Stimulated activated CD4-positive, alpha-beta T cell treated with anti-CD3 and anti-CD28 coated beads, Interleukin-2, amount 100 ng/mL, for 48 hours (primary cell): ENCODE results near the gene ATXN7L3.
"Not testable (repeated sequence)": the region's sequence is repeated elsewhere in the genome, so short reads cannot be mapped to it uniquely, and the experiment has no call there.

Experiments
- DNase-seq, 2 donors: peaks; one replicate each; pipeline ENCODE4 v3.0.0-alpha.2; 2020

The ATXN7L3 gene, protein sequence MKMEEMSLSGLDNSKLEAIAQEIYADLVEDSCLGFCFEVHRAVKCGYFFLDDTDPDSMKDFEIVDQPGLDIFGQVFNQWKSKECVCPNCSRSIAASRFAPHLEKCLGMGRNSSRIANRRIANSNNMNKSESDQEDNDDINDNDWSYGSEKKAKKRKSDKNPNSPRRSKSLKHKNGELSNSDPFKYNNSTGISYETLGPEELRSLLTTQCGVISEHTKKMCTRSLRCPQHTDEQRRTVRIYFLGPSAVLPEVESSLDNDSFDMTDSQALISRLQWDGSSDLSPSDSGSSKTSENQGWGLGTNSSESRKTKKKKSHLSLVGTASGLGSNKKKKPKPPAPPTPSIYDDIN

DNA sequence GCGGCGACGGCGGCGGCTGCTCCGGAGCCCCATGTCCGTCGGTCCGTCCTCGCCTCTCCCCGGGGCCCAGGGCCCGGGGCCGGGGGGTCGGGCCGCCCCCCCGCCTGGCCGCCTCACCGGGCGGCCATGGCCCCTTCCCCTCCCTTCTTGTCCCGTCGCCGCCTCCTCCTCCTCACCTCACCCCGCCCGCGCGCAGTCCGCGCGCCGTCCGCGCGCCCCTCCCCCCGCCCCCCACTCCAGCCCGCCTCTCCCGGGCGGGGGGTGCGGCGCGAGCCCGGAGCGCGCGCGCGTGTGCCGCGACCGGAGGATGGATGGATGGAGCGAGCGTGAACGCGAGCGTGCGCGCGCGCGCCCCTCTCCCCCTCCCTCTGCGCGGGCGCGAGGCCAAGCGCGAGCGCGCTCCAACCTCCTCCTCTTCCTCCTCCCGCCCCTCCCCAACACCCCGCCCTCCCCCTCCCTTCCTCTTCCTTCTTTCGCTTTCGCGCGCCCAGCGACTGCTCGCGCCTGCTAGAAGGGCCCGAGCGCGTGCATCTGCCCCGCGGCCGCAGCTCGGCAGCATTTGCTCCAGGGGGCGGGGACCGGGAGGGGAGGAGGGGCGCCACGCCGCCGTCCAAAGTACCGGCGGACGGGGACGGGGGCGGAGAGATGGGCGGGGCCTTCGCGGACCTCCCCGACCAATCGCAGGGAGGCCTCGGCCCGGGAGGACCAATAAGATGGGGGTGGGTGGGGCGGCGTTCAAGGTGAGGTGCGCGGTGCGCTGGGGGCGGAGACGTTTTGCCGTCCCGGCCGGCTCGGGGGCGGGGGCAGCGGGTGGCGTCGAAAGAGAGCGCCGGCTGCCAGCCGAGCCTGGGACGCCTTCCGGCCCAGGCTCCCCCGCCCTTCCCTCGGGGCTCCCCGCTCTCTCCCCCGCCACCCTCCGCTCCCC is at the start of gene ATXN7L3:
TSS of gene ATXN7L3 (minus strand) at position 332 of the 925 bp plus-strand sequence. CDS start 1,814 bp downstream, outside the sequence.
- peak; percentile 98 to 99 for DNase-seq

DNA sequence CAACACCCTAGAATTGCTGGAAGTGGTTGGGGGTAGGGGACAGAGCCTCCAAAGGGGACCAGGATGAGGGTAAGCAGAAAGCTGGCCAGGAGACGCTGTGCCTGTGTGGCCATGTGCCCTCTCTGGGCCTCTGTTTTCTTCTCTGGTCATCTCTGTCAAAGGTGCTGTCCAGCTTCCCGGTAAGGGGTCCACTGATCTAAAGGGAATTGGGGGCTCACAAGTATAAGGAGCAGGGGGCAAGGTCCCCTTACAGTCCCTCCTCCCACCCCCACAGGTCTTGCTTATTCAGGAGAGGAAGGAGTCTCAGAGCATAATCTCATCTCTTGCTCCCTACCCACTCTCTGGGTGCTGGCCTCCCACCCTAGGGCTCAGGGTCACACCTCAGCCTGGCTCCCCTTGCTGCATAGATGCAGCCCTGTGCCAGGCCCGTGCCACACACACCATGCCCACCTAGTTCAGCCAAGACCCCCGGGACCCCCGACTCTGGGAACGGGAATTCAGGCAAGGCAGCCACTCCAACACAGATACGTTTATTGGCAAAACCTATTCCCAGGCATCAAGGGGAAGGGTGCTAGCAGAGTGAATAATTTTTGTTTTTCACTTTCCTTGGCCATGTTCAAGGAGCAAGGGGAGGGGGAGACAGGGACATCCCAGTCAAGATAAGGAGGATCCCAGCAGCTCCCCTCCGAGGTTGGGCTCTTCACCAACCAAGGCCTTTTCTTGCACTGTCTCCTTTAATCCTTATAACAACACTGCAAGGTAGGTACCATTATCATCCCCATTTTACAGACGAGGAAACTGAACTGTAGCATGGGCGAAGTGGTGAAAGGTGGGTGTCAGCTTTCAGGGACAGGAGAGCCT is 48.4 kb upstream of the ATXN7L3 start:
- DNase-seq = no peak

DNA sequence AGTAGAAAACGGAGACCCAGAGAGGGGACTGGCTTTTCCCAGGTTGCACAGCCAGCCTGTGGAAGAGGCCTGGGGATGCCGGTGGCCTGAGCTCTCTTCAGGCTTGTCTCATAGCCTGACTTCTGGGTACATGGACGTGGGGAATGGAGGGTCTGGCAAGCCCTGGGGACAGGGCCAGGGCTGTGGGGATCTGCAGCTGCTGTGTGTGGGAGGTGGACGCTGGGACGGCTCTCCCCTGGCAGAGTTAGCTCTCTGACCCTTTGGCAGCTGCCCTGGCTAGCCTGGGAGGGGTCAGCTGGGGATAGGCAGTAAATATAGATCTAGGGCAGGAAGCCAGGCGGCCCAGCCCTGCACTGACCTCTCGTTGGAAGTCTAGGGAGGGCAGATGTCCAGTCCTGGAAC is 47.8 kb upstream of the ATXN7L3 start:
- no peak for DNase-seq

DNA sequence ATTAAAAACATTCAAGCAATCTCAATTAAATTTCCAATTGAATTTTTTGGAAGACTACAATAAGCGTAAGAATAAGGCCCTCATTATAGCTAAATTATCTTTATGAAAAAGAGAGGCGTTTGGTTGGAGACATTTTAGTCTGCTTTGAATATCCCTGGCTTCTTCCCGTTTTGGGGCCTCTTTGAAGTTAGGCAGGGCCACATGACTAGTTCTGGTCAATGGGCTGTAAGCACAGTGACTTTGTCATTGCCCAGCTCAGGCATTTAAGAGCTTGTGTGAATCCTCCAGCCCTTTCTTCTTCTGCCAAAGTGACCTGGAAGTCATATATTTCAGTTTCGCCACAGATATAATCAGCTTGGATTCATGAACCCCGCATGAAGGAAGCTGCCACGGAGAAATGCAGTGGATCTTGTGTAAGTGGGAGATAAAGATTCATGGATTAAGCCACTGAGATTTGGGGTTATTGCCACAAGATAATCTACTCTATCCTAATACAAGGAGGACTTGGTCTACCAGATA is 41.5 kb upstream of the ATXN7L3 start:
- DNase-seq = no peak

DNA sequence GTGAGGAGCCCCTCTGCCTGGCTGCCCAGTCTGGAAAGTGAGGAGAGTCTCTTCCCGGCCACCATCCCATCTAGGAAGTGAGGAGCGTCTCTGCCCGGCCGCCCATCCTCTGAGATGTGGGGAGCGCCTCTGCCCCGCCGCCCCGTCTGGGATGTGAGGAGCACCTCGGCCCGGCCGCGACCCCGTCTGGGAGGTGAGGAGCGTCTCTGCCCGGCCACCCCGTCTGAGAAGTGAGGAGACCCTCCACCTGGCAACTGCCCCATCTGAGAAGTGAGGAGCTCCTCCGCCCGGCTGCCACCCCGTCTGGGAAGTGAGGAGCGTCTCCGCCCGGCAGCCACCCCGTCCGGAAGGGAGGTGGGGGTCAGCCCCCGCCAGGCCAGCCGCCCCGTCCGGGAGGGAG is 38.2 kb upstream of the ATXN7L3 start:
- DNase-seq = not testable (repeated sequence)

DNA sequence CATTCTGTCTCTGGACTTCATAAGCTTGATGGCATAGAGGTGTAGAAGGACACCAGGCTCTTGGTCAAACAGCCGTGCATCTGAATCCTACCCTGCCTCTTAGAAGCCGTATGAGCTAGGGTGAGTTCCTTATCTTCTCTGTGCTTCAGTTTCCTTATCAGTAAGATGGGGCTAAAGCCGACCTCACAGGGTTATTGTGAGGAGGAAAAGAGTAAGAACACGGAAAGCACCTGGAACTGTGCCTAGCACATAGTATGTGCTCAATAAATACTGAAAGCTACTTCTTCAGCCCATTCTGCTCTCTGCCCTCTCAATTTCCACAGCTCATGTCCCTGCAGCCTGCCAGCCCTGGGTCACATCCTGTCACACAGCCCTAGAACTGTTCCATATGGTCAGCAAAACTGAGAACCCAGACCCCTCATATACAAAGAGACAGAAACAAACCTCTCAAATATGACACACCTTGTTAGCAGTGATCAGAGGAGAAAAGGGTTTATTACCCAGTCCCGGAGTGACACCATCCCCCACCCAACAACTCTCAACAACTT is 36.8 kb upstream of the ATXN7L3 start:
- no peak for DNase-seq

DNA sequence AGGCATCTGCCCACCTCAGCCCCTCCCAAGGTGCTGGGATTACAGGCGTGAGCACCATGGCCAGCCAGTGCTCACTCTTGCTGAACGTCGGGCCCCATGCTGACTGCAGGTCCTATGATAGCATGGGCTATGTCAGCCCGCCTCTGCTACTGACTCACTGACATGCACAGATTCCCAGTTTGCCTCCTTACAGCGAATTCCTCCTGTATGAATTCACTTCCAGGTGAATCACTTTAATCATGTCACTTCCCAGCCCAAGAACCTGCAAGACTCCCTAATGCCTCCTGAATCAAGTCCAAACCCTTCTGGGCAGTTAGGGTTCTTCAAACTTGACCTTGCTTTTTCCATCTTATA is 35.9 kb upstream of the ATXN7L3 start:
- DNase-seq = no peak

DNA sequence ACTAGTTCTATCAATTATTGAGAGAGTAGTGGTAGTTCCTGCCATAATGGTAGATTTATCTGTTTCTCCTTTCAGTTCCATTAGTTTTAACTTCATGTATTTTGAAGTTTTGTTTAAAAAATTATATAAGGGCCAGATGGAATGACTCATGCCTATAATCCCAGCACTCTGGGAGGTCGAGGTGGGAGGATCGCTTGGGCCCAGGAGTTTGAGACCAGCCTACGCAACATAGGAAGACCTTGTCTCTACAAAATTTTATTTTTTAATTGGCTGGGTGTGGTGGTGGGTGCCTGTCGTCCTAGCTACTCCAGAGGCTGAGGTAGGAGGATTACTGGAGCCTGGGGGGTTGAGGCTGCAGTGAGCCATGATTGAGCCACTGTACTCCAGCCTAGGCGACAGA is 33.9 kb upstream of the ATXN7L3 start:
- DNase-seq = no peak

DNA sequence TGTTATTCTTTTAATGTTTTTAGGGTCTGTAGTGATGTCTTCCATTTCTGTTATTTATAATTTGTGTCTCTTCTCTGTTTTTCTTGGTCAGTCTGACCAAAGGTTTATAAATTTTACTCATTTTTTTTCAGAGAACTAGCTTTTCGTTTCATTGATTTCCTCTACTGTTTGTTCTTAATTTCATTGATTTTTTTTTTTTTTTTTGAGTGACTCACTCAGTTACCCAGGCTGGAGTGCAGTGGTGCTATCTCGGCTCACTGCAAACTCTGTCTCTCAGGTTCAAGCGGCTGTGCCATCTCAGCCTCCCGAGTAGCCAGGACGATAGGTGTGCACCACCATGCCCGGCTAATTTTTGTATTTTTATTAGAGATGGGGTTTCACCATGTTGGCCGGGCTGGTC is 32.4 kb upstream of the ATXN7L3 start:
- DNase-seq = no peak

DNA sequence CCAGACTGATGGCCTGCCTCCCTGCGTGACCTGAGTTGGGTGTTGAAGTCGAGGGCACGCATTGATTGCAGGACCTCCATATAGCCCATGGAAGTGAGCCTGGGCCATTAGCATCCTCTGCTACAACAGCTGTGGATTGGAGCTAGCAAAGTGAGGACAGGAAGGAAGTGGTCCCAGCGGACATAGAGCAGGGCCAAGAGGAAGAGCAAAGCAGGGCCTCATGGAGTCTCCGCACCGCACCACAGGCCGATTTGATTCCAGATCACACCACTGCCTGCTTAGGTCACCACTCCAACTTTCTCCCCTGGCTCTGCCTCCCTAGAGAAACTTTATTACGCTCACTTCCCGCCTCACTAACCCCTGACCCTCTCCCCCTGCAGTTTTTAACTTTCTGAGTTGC is 30.5 kb upstream of the ATXN7L3 start:
- no peak for DNase-seq

DNA sequence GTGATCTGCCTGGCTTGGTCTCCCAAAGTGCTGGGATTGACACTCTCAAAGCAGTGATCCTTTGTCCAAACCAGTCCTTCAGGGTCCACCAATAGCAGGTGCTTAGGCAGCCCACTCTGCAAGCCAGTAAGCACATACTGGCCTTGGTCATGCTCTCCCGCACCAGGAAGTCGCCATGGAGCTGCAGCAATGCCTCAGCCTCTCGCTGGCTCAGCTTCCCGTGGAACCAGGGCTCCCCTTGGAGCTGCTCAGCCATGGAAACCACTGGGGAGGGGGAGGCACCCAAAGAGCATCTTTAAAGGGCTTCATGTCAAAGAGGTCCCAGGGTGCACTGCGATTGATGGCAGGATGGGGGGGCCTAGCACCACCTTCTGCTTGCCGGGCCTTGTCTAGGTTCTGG is 29.4 kb upstream of the ATXN7L3 start:
- no peak for DNase-seq

DNA sequence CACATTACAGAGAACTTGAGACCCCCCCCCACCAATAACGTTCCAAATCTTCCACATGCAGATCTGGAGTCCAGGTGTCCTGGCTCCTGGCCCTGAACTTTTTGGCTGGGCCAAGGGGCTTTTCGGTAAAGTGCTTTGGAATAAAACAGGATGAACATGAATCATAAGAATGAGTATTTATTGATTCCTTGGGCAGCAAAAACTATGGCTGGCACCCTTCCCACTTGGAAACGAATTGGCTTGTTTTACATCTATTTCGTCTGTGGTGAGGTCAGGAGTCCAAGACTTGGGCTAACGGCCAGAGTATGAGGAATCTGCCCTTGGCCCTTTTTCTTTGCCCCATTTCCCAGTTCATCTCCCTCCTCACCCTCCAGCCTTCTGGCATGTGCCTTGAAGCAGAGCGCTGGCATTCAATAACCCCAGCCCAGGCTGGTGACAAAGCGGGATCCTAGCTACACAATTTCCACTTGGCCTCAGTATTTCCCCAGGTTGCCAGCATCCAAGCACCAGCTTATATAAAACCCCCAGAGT is 23.9 kb upstream of the ATXN7L3 start:
- DNase-seq = no peak

DNA sequence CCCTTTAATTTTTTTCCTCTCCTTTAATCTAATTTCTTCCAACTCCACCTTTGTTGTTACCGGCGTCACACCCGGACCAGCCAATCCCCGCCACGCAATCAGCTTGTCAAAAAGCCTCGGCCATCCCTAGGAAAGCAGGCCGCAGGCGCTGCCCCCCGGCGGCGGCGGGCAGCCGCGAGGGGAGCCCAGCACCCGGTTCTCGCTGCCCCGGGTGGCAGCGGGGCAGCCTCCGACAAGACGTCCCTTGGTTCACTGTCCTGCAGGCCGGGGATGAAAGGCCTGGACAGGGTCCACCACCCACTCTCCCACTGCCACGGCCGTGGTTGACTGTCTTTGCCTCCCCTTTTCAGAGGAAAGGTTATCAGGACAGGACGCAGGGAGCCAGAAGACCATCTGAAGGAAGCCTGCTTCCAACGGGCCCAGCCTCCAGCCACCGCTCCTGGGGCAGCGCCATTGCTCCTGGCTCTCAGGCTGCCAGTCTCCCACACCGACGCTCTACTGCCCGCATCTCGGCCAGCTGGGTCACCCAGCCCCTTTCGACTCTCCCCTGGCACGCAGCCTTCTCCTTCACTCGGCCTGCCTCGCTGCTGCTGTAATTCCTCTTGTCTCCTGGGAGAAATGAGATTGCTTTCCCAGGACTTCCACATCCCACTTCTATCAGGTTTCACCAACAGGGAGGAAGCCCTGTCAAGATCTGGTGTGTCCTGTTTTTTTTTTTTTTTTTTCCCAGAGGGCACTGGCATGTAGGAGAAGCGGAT is 22.6 kb upstream of the ATXN7L3 start:
- no peak for DNase-seq

DNA sequence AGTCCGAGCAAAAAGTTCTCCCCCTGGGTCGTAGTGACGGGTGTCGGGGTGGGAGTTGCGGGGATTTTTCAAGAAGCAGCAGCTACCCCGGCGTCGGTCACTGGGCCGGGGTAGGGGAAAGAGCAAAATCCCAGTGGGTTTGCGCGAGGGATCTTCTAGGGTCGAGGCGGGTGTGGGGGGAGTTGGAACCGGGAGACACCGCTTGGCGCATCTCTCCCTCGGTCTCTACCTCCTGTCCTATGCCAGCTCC is 22.1 kb upstream of the ATXN7L3 start:
- DNase-seq = no peak

DNA sequence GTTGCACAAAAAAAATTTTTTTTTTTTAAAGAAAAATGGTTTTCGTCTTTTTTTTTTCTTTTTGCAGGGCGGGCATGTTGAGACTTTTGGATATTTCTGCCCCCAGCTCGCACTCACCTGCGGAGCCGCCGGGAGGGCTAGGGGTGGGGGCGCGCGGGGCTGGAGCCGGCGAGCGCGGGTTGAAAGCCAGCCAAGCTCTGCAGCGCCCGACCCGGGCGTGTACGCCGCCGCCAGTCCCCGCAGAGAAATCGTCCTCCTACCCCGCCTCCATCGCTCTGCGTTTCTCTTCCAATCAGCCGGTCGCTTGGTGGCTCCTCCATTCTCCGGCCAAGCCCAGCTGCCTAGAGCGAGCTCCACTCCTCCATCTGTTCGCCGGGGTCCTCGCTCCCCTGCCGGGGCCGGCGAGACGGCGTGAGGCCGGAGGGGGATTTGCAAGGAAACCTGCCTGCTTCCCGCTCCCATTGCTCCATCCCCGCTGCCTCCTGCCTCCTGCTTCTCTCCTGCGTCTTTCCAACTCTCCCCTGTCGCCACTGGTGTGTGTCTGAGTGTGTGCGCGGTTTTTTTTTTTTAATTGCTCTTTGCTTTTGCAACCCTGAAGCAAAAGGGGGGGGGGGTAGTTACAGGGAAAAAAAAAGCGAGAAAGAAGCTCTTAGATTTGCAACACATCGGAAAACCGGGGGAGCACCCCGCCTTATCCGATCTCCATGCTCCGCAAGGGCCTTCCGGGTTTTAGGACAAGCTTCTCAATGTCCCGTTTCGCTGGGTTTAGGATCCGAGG is 21.6 kb upstream of the ATXN7L3 start:
- peak; percentile 45 to 54 for DNase-seq

DNA sequence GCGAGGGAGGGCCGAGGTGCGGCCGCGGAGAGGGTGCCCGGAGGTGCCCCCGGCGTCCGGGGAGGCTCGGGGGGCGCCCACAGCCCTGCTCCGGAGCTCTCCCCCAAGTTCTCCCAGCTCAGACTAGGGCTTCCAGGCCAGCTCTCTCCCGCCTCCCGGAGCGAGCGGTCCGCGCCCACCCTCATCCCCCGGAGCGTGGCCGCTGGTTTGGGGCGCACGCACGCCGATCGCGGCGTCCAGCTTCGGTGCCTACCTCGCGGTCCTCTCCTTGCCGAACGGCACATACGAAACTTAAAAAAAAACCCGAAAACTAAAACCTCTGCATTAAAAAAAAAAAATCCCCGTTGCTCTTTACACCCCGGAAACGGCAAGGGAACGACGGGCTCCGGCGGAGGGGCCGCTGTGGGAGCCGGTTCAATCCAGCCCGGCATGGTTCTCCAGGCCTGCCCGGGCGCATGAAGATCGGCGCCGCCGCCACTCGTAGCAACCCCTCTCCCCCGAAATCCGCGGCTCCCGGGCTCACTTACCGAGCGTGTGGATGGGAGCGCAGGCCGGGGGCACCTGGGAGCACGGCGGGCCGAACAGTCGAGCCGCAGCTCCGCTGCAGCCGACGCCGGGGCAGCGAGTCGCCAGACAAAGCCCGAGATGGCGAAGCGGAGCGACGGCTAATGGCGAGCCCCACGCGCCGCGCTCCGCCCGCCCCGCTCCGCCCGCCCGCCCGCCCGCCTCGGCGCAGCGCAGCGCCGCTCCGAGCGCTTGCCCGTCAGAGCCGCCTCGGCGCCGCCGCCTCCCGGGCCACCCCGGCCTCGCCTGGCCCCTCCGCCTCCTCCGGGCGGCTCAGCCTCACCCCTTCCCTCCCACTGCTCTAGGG is 20.8 kb upstream of the ATXN7L3 start:
- no peak for DNase-seq

DNA sequence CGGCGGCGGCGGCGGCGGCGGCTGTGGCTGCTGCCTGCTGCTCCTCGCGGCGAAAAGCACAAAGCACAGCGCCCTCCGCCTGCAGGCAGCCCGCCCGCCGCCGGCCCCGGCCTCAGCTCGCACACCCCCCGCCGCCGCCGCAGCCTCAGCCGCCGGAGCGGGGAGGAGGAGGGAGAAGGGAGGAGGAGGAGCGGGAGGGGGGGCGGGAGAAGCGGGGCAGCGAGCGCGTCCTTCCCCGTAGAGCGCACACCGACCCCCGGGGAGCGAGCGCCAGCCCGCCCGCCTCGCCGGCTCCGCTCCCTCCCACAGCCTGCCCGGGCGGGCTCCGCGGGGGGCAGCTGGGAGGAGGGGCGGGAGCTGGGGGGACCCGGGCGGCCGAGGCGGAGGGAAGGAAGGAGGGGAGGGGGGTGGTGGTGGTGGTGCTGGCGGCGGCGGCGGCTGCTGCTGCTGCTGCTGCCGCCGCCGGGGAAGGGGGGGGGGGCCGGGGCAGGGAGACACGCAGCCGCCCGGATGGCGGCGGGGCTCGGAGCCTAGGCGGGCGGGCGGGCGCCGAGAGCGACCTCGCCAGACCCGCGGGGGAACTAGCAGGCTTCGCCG is 20.0 kb upstream of the ATXN7L3 start, which contains the start of gene UBTF:
TSS of gene UBTF (minus strand) at position 60 of the 597 bp plus-strand sequence. CDS start 1,446 bp downstream, outside the sequence.
- DNase-seq = peak; percentile 34 to 56

DNA sequence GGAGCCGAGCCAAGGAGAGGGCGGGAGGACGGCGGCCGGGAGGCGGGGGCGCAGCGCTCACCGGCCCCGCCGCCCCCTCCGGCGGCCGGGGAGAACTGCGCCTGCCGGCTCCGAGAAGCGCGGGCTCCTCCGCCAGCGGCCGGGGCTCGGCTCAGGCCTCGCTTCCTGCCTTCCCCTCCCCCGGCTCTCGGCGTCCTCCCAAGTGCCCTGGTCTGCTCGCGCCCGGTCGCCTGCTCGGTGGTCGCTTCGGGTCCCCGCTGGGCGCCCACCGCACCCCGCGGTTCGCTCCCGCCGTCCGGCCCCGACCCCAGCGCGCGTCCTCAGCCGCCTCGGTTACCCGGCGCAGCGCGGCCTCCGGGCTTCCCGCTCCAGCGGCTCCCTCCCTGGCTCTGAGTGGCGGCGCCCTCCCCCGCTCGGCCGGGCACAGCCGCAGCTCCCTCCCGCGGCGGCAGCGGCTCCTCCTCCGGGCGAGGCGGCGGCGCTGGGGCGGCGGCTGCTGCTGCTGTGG is 19.5 kb upstream of the ATXN7L3 start:
- DNase-seq = peak; percentile 51 to 73
